ENCODE measurements around the gene NAMPT. TPM values are rescaled to one million over a fixed set of nuclear protein-coding genes. Genes with fewer than 3 reads are reported as not detected.

Gene NAMPT
- total RNA-seq, 4 donors from 2014 or later = 91.8 to 99.5 (median 97.5) TPM

GRCh38 chr7:106282852-106283251 lies 1.9 kb downstream of the NAMPT start:
- Histone ChIP-seq H3K27ac (peak overlapping the region in 1 of 4 donors; percentile 92), H3K4me3 (peak overlapping the region in 3 of 4 donors; percentile 60 to 91 (median 81)), H3K4me1 (peaks cover 0 to 31% (median 2%) of the 10 kb centered on the region in 4 donors), H3K27me3 (no peaks in the 10 kb centered on the region), H3K36me3 (no peaks in the 10 kb centered on the region), H3K9me3 (no peaks in the 10 kb centered on the region)
- no peak for DNase-seq
- no peak for TF ChIP-seq POLR2A (IDR thresholded peaks at IDR 0.05)
- TF ChIP-seq, protein P1, sequence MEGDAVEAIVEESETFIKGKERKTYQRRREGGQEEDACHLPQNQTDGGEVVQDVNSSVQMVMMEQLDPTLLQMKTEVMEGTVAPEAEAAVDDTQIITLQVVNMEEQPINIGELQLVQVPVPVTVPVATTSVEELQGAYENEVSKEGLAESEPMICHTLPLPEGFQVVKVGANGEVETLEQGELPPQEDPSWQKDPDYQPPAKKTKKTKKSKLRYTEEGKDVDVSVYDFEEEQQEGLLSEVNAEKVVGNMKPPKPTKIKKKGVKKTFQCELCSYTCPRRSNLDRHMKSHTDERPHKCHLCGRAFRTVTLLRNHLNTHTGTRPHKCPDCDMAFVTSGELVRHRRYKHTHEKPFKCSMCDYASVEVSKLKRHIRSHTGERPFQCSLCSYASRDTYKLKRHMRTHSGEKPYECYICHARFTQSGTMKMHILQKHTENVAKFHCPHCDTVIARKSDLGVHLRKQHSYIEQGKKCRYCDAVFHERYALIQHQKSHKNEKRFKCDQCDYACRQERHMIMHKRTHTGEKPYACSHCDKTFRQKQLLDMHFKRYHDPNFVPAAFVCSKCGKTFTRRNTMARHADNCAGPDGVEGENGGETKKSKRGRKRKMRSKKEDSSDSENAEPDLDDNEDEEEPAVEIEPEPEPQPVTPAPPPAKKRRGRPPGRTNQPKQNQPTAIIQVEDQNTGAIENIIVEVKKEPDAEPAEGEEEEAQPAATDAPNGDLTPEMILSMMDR (IDR thresholded peaks at IDR 0.05) = no peak

GRCh38 chr7:106282390-106282789 lies 2.4 kb downstream of the NAMPT start:
- no peak for TF ChIP-seq POLR2A (IDR thresholded peaks at IDR 0.05)
- TF ChIP-seq, protein P1 (IDR thresholded peaks at IDR 0.05) = no peak
- no peak overlapping the region for H3K27ac ChIP-seq
- peaks cover 0 to 26% (median 2%) of the 10 kb centered on the region in 4 donors for H3K4me1 ChIP-seq
- H3K27me3 ChIP-seq = no peaks in the 10 kb centered on the region
- H3K4me3 ChIP-seq = peak overlapping the region in 2 of 4 donors; percentile 60 to 91
- no peaks in the 10 kb centered on the region for H3K9me3 ChIP-seq
- H3K36me3 ChIP-seq = no peaks in the 10 kb centered on the region
- DNase-seq = no peak

DNA sequence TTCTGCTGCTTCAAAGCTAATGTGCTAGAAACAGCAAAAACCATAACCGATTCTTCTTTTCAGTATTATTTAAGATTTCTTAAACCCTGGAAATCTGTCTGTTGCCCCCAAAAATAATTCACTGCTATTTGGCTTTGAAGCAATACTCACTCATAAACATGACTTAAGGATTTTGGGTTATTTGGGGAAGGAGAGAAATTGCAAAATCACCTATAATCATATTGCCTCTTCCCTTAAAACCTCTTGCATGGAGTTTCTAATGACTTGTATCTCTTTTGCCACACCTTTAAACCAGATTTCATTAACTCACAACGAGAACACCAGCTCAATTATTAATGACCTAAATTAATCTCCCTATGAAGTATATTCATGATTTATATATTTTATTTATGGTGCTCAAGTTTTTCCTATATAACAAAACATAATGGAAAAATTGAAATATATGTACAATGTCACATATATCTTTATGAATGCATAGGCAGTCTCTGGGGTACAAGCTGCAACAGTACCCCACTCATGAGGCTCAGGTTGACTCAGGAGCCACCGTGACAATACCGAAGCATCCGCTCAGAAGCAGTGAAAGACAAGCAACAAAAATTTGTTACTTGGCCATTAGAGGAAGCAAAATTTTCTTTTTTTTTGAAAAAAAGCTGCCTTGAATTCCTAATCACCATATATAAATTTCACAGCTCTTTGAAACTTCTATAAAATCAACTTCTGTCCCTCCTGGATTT lies 3.0 kb downstream of the NAMPT start:
- no peak for TF ChIP-seq POLR2A (IDR thresholded peaks at IDR 0.05)
- TF ChIP-seq, protein P1 (IDR thresholded peaks at IDR 0.05) = no peak
- H3K36me3 ChIP-seq = no peaks in the 10 kb centered on the region
- DNase-seq = no peak
- H3K27me3 ChIP-seq = no peaks in the 10 kb centered on the region
- no peak overlapping the region for H3K27ac ChIP-seq
- no peaks in the 10 kb centered on the region for H3K9me3 ChIP-seq
- peaks cover 0 to 22% (median 2%) of the 10 kb centered on the region in 4 donors for H3K4me1 ChIP-seq
- H3K4me3 ChIP-seq = peak overlapping the region in 2 of 4 donors; percentile 60 to 91

- H3K27ac ChIP-seq = no peak overlapping the region
- TF ChIP-seq, protein P1 (IDR thresholded peaks at IDR 0.05) = no peak
- no peak for TF ChIP-seq POLR2A (IDR thresholded peaks at IDR 0.05)
- H3K9me3 ChIP-seq = no peaks in the 10 kb centered on the region
- peaks cover 0 to 17% (median 2%) of the 10 kb centered on the region in 4 donors for H3K4me1 ChIP-seq
- no peak for DNase-seq
- H3K27me3 ChIP-seq = no peaks in the 10 kb centered on the region
- H3K36me3 ChIP-seq = peaks cover 0 to 5% (median 0%) of the 10 kb centered on the region in 3 donors
- H3K4me3 ChIP-seq = no peak overlapping the region
These were observed 3.7 kb downstream of the NAMPT start for GRCh38 chr7:106281127-106281526.

DNA sequence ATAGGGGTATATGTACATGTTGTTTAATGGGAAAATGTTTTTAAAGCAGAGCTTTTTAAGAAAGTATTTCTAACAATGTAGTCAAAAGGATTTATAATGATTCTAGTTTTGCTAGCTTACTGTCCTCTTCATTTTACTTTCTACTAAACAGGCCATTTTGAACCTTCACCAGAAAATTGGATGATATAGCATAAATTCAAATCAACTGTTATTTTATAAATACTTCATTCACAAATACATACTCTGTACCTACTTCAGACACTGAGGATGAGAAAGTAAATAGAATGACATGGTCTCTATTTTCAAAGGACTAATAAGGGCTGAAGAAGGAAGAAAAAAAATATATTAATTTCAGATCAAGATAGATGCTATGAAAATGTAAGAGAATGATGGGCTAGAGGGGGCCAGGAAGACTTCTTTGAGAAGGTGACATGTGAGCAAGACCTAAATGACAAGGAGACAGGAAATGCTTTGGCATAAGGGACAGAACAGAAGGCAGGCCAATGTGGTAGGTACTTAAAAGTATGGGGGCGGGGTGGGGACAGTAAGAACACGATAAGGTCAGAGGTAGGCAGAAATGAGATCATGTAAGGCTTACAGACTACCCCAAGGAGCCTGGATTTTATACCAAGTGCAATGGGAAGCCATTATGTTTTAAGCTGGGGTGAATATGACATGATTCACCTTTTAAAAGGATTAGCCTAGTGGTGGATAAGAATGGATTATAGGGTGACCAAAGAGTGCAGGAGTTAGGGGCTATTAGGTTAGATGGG lies 5.2 kb downstream of the NAMPT start:
- peaks cover 0 to 18% (median 0%) of the 10 kb centered on the region in 3 donors for H3K36me3 ChIP-seq
- H3K4me1 ChIP-seq = peaks cover 0 to 12% (median 0%) of the 10 kb centered on the region in 4 donors
- no peak for TF ChIP-seq POLR2A (IDR thresholded peaks at IDR 0.05)
- TF ChIP-seq, protein P1 (IDR thresholded peaks at IDR 0.05) = no peak
- no peaks in the 10 kb centered on the region for H3K27me3 ChIP-seq
- no peak overlapping the region for H3K27ac ChIP-seq
- H3K4me3 ChIP-seq = no peak overlapping the region
- no peaks in the 10 kb centered on the region for H3K9me3 ChIP-seq
- no peak for DNase-seq
